Astrocyte of the spinal cord (primary cell): ENCODE measurements around the gene CETP.
"Not testable (repeated sequence)": the region's sequence is repeated elsewhere in the genome, so short reads cannot be mapped to it uniquely, and the experiment has no call there.

ENCODE experiments used
- DNase-seq: peaks from one replicate; pipeline ENCODE4 v3.0.0; 2011; ENCODE audit warnings: low read depth, low spot score
- H3K4me3 ChIP-seq: 2 replicates; pipeline ENCODE4 v1.5.1; 2011; ENCODE audit warnings: low read depth, mild to moderate bottlenecking, low read length, moderate library complexity
- CTCF ChIP-seq: IDR thresholded peaks from 2 replicates; pipeline ENCODE4 v1.5.1; 2012; ENCODE audit warnings: low read depth, mild to moderate bottlenecking, low read length, inconsistent platforms
- in situ Hi-C: cut with HindIII; loops from 2 replicates; pipeline ENCODE4 v1.10.0; 2017; ENCODE audit warnings: low sequenced_read_pairs

The CETP gene

GRCh38 chr16:56969769-56970168 is 8.0 kb downstream of the CETP start:
- DNase-seq: no peak
- no peak for TF ChIP-seq CTCF
- in situ Hi-C loops: no loop called here
- H3K4me3 ChIP-seq: no peak overlapping the region

- in situ Hi-C loops: no loop called here
- no peak for DNase-seq
- no peak overlapping the region for H3K4me3 ChIP-seq
- no peak for TF ChIP-seq CTCF
Observed at GRCh38 chr16:56970934-56971767, 9.4 kb downstream of the CETP start.

- no peak for TF ChIP-seq CTCF
- in situ Hi-C loops: no loop called here
- no peak overlapping the region for H3K4me3 ChIP-seq
- DNase-seq: no peak
Observed at GRCh38 chr16:56971768-56972043, 10.0 kb downstream of the CETP start.

- no peak for TF ChIP-seq CTCF
- no peak overlapping the region for H3K4me3 ChIP-seq
- in situ Hi-C loops: no loop called here
- no peak for DNase-seq
Observed at GRCh38 chr16:56972403-56973293, 10.9 kb downstream of the CETP start.

- in situ Hi-C loops: no loop called here
- H3K4me3 ChIP-seq: no peak overlapping the region
- no peak for TF ChIP-seq CTCF
Observed at GRCh38 chr16:56973294-56973689, 11.5 kb downstream of the CETP start.

GRCh38 chr16:56973899-56974298 is 12.1 kb downstream of the CETP start:
- H3K4me3 ChIP-seq, DNase-seq, in situ Hi-C loops: not testable (repeated sequence)

More at GRCh38 chr16:56973294-56973689, 11.5 kb downstream of the CETP start:
- no peak for DNase-seq

- DNase-seq: no peak
- no peak for TF ChIP-seq CTCF
- no peak overlapping the region for H3K4me3 ChIP-seq
- in situ Hi-C loops: no loop called here
Observed at GRCh38 chr16:56974549-56975300, 13.0 kb downstream of the CETP start.
